CD4-positive, alpha-beta T cell treated with Interleukin-4 for 4 hours (primary cell): ENCODE measurements around the gene FBLN1.
"Not testable (repeated sequence)": the region's sequence is repeated elsewhere in the genome, so short reads cannot be mapped to it uniquely, and the experiment has no call there.

Experiments used
- DNase-seq: peaks from one replicate; pipeline ENCODE4 v3.0.0-alpha.2; 2020

Gene FBLN1

DNA sequence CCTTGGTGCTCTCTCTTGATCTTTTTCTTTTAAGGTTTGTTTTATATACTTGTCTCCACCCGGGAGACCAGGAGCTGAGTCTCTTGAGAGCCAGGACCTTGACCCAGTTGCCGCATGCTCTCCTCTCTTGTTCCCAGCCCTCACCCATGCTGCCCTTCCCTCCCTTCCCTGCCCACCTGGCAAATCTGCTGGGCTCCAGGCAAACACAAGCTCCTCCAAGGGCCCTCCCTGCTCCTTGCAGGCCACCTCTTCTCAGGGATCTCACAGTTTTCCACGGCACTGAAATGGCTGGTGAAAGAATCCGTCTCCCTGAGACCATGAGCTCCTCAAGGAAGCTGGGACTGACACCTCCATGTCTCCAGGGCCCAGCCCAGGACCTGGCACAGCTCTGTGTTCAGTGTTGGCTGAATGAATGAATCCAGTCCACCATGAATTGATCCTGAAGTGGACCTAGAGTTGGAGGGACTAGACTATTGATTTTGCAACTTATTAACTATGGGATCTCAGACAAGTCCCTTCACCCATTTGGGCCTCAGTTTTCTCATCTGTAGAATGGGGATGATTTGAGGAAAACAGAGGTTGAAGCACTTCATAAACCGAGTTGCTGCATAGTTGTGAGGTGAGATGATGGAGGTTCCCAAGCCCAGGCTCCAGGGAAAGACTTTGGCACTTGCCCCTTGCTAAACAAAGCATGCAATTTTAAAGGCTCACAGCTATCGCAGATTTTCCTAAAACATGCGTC, 25.1 kb upstream of the FBLN1 start:
- no peak for DNase-seq

GRCh38 chr22:45478108-45478771, 24.4 kb upstream of the FBLN1 start:
- no peak for DNase-seq

- DNase-seq, result no peak
Measured at GRCh38 chr22:45480717-45481116, 22.0 kb upstream of the FBLN1 start.

- no peak for DNase-seq
Measured at GRCh38 chr22:45481661-45482060, 21.0 kb upstream of the FBLN1 start.

GRCh38 chr22:45482169-45482568, 20.5 kb upstream of the FBLN1 start:
- DNase-seq, result no peak

DNA sequence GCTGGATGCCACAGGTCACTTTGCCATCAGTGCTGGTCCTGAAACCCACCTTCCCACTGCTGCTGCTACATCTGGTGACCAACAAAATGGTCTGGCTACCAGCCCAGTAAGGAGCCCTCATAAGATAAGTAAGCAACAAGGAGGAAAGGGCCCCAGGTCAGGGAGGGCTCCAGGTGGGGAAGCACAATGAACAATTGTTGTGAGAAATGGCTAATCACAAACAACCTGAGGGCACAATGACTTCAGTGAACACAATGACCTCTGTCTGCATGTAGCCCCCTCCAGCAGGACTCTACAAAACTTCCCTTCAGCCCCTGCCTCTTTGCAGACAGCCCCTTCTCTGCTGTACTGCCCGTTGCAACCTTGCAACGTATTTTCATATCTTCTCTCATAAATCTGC, 19.4 kb upstream of the FBLN1 start:
- no peak for DNase-seq

GRCh38 chr22:45483918-45484499, 18.7 kb upstream of the FBLN1 start:
- no peak for DNase-seq

- DNase-seq, result no peak
Measured at GRCh38 chr22:45484742-45485141, 17.9 kb upstream of the FBLN1 start.

- DNase-seq, result no peak
Measured at GRCh38 chr22:45485261-45485660, 17.4 kb upstream of the FBLN1 start.

DNA sequence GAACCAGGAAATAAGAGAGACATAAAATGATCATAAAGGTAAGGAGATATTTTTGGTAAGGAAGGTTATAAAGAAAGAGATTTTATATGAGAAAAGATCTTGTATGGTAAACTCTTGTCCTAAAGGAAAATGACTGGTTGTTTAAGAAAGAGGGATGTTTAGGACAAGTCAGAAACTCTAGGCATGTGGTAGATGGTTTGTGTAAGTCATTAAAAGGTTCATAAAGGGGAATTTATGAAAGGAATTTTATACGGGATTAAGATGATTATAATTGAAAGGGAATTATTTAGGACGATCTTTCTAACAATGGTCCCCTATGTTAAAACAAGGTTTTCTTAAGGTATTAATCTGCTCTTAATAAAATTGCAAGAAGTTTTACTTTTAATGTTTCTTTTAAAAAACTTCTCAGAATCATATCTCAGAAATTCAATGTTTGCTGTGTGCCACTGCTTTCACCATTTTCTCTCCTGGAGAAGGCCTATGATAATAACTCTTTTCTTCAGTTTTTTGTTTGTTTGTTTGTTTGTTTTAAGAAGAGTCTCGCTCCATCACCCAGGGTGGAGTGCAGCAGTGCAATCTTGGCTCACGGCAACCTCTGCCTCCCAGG, 13.8 kb upstream of the FBLN1 start:
- no peak for DNase-seq

- no peak for DNase-seq
Measured at GRCh38 chr22:45490836-45491235, 11.8 kb upstream of the FBLN1 start.

- no peak for DNase-seq
Measured at GRCh38 chr22:45491841-45492240, 10.8 kb upstream of the FBLN1 start.

- DNase-seq, result no peak
Measured at GRCh38 chr22:45493286-45493771, 9.4 kb upstream of the FBLN1 start.

GRCh38 chr22:45494306-45494705, 8.4 kb upstream of the FBLN1 start:
- not testable (repeated sequence) for DNase-seq

GRCh38 chr22:45495616-45496015, 7.1 kb upstream of the FBLN1 start:
- DNase-seq, result not testable (repeated sequence)

- DNase-seq, result no peak
Measured at GRCh38 chr22:45496451-45496941, 6.2 kb upstream of the FBLN1 start.

GRCh38 chr22:45497351-45498145, 5.1 kb upstream of the FBLN1 start:
- DNase-seq, result no peak

DNA sequence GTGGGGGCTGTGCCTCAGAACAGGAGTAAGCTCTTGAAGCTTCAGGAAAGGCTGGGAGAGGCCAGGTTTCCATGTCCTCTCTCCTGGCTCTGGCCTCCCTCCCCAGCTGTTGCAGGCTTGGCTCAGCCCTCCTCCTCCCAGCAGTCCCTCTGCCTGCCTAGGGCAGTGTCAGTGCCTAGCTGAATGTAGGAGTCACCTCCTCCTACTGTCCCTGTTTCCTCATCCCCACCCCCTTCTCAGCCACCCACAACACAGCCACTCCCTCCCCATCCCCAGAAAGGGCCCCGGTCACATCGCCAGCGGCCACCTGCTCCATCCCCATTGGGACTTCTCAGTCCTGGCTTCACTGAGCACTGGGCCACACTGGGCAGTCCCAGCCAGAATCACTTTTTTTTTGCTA, 2.9 kb upstream of the FBLN1 start:
- no peak for DNase-seq

GRCh38 chr22:45503050-45503815, 550 bp downstream of the FBLN1 start:
- DNase-seq, result no peak

DNA sequence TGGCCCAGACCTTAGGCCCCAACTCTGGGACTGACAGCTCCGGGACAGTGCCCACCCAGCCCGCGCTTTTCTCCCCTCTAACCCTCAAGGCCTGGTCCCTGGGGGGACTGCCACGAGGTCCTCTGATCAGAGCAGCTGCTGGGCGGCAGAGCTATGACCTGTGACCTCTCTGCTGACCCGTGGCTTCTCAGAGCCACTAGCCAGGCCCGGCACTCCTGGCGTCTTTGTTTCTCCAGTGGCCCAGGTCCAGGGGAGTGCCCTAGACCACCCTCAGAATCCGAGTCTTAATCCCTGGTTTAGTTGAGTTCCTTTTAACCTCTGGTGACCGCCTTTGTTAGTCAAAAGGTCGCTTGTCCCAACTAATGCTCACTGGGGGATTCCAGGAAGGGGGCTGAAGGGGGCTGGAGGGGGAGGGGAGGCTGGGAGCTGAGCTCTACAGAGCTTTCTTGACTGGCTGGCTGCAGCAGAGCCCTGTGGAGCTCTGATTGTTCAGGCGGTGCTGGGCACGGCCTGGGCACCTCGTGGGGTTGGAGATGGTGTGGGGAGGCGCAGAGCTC, 1.2 kb downstream of the FBLN1 start:
- no peak for DNase-seq
